ENCODE data around the gene TENT5C. TPM values are rescaled to one million over a fixed set of nuclear protein-coding genes. Genes with fewer than 3 reads are reported as not detected.

Gene TENT5C
- total and polyA plus RNA-seq, 7 donors: 1.5 to 31.4 (median 9.7) TPM

DNA sequence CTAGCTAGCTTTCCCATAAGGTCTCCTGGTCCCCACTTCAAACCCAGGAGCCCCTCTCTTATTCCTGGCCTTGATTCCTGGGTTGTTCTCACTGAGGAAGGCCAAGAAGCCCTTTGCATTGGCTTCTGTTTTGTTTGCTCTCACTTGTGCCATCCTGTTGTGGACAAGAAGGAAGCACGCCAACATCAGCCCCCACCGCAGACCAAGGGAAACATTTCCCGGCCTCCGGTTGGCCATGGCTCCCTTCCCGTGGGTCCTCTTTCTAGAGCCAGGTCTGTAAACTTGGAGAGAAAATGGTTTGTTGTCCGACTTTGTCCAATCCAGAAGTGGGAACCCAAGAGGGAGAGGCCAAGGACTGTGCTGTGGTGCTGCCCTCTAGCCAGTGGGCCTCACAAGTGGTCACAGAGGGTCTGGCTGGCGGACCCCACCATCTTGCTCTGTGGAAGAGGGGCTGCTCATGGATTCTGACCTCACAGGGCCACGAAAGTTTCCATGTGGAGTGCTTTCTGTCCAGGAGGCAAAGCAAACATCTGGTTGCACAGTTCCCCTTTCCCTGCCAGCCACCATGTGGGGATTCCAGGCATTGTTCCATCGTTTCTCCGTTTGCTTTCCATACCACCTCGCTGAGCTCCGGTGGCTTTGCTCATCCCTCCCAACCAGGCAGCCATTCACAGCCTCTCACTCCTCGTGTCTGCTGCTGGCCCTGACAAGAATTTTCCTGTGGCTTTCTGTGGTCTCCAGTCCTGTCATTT lies 18.9 kb upstream of the TENT5C start:
- no peak for DNase-seq
- Histone ChIP-seq H3K27ac (no peak overlapping the region), H3K4me1 (peaks cover 5% of the 10 kb centered on the region), H3K4me3 (no peak overlapping the region), H3K27me3 (ENCODE audit: insufficient read depth in 3 of 3, low read length in 2 of 3) (no peaks in the 10 kb centered on the region), H3K36me3 (ENCODE audit: insufficient read depth in 1 of 2, low read depth in 1 of 2) (no peaks in the 10 kb centered on the region), H3K9me3 (no peaks in the 10 kb centered on the region)
- intact Hi-C loops (cut with DNase I): loop anchor here in 1 of 2 donors (5.0 kb wide), 1 partner anchor 45 kb away; no protein-coding TSS in a partner anchor
- 61 to 68% (median 65%) methylated on average over 13 of the region's 13 CpGs for WGBS, 3 donors
- TF ChIP-seq, protein P1, sequence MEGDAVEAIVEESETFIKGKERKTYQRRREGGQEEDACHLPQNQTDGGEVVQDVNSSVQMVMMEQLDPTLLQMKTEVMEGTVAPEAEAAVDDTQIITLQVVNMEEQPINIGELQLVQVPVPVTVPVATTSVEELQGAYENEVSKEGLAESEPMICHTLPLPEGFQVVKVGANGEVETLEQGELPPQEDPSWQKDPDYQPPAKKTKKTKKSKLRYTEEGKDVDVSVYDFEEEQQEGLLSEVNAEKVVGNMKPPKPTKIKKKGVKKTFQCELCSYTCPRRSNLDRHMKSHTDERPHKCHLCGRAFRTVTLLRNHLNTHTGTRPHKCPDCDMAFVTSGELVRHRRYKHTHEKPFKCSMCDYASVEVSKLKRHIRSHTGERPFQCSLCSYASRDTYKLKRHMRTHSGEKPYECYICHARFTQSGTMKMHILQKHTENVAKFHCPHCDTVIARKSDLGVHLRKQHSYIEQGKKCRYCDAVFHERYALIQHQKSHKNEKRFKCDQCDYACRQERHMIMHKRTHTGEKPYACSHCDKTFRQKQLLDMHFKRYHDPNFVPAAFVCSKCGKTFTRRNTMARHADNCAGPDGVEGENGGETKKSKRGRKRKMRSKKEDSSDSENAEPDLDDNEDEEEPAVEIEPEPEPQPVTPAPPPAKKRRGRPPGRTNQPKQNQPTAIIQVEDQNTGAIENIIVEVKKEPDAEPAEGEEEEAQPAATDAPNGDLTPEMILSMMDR (IDR thresholded peaks at IDR 0.05): no peak
- no peak for ATAC-seq

DNA sequence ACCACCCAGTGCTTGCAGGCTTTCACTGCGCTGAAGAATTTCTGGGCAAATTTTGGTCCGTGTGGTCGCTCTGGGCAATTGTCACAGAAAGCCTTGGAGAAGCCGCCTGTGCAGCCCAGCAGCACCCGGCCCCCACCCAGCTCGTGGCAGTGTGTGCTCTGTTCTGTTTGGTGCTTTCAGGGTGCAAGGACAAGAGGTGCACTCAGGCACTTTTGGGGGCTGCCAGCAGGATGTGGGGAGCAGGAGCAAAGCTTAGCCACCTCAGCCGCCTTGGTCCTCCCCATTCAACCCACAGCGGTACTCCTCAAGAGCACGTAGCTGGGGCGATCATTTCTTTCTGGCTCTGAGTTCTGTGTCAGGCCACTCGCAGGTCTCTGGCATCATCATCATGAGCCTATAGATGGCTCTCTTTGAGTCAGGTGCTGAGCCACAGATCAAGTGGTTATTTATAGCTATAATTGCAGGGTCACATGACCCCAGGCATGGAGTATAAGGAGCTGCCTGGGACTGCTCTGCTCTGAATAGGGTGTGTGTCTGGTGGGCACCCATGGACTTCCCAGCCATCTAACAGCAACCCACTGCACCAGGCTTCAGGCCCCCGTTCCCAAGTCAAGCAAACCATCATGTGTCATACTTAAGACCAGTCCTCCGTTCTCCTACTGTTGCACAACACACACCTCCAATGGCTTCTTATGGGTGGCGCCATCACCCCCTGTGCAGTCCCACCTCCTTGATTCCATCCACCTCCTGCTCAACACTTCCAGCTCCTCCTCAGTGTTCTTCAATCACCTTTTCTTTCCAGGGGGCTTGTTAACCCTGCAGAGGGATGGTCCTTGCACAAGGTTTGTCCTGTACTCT lies 18.1 kb upstream of the TENT5C start:
- Histone ChIP-seq H3K27me3 (ENCODE audit: insufficient read depth in 3 of 3, low read length in 2 of 3) (no peaks in the 10 kb centered on the region), H3K4me3 (no peak overlapping the region), H3K36me3 (ENCODE audit: insufficient read depth in 1 of 2, low read depth in 1 of 2) (no peaks in the 10 kb centered on the region), H3K27ac (no peak overlapping the region), H3K4me1 (peaks cover 8% of the 10 kb centered on the region), H3K9me3 (no peaks in the 10 kb centered on the region)
- 80 to 82% (median 82%) methylated on average over 14 of the region's 14 CpGs for WGBS, 3 donors
- TF ChIP-seq, protein P1 (IDR thresholded peaks at IDR 0.05): no peak
- intact Hi-C loops (cut with DNase I): loop anchor here in 1 of 2 donors (5.0 kb wide), 1 partner anchor 45 kb away; no protein-coding TSS in a partner anchor
- no peak for DNase-seq
- ATAC-seq: peak; percentile 50 to 71 (median 54)

DNA sequence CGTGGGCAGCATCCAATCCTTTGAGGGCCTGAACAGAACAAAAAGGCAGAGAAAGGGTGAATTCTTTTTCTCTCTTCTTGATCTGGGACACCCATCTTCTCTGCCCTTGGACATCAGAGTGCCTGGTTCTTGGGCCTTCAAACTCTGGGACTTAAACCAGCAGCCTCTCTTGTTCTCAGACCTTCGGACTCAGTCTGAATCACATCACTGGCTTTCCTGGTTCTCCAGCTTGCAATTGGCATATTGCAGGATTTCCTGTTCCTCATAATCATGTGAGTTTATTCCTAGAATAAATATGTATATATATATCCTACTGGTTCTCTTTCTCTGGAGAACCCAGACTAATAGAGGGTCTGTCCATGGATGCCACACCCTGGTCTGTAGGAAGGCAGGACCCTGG lies 16.3 kb upstream of the TENT5C start:
- Histone ChIP-seq H3K9me3 (no peaks in the 10 kb centered on the region), H3K4me1 (peaks cover 11% of the 10 kb centered on the region), H3K27me3 (ENCODE audit: insufficient read depth in 3 of 3, low read length in 2 of 3) (no peaks in the 10 kb centered on the region), H3K4me3 (no peak overlapping the region), H3K36me3 (ENCODE audit: insufficient read depth in 1 of 2, low read depth in 1 of 2) (no peaks in the 10 kb centered on the region), H3K27ac (no peak overlapping the region)
- 87 to 91% (median 89%) methylated on average over 2 of the region's 2 CpGs for WGBS, 3 donors
- TF ChIP-seq, protein P1 (IDR thresholded peaks at IDR 0.05): no peak
- no peak for ATAC-seq
- DNase-seq: no peak
- intact Hi-C loops (cut with DNase I): loop anchor here in 1 of 2 donors (5.0 kb wide), 1 partner anchor 47 kb away; no protein-coding TSS in a partner anchor

DNA sequence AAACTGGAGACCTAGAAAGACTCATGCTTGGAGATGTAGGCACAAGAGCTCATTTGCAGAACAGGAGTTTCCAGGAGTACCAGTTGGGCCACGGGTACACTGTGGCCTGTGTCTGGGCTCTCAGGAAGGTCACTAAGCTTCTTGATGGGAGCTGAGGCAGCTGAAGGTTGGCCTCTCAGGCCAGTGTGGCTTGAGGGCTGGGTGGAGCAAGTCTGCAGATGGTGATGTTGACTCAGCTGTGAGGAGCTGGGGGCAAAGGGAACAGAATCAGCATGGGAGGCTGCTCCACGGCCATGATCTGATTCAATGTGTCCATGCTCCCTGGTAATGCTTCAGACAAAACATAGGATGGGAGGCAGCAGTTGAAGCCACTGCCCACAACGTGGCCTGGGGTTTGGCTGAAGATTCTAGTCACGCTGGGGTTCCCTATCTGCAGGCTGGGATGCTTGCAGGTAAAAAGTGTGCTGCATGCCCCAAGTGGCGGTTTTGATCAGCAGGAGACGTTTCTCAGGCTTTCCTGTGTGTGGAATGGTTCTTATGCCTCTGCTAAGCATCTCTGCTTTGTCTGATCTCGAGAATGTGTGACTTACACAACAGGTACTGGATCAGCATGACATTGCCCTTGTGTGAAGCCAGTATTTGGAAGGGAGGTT lies 15.4 kb upstream of the TENT5C start:
- no peaks in the 10 kb centered on the region for H3K9me3 ChIP-seq
- DNase-seq (no peak), ATAC-seq (no peak)
- intact Hi-C loops (cut with DNase I): no loop called here
- H3K4me3 ChIP-seq: no peak overlapping the region
- TF ChIP-seq, protein P1 (IDR thresholded peaks at IDR 0.05): no peak
- 54 to 61% (median 56%) methylated on average over 7 of the region's 7 CpGs for WGBS, 3 donors
- H3K4me1 ChIP-seq: peaks cover 15% of the 10 kb centered on the region
- H3K36me3 ChIP-seq (ENCODE audit: insufficient read depth in 1 of 2, low read depth in 1 of 2): no peaks in the 10 kb centered on the region
- no peaks in the 10 kb centered on the region for H3K27me3 ChIP-seq (ENCODE audit: insufficient read depth in 3 of 3, low read length in 2 of 3)
- H3K27ac ChIP-seq: no peak overlapping the region
